COLO668 (cell line): Measurements from ENCODE around the gene CTSZ.
A peak's percentile ranks its signal among the peaks of the same experiment; 100 is the strongest.
"Not testable (repeated sequence)": the region's sequence is repeated elsewhere in the genome, so short reads cannot be mapped to it uniquely, and the experiment has no call there.

ENCODE experiments used
- DNase-seq: peaks from one replicate; lab custom pipeline; 2025; ENCODE audit not compliant: unreplicated experiment; lab: John Stamatoyannopoulos, UW

The CTSZ gene

GRCh38 chr20:59001068-59001448 is 6.0 kb downstream of the CTSZ start:
- DNase-seq, result no peak

- DNase-seq, result no peak
Observed at GRCh38 chr20:59000326-59000725, 6.7 kb downstream of the CTSZ start.

- DNase-seq, result no peak
Observed at GRCh38 chr20:58998656-58999055, 8.4 kb downstream of the CTSZ start.

GRCh38 chr20:58997141-58997770 is 9.8 kb downstream of the CTSZ start:
- no peak for DNase-seq

- DNase-seq, result peak; percentile 39
Observed at GRCh38 chr20:58996226-58996611, 10.8 kb downstream of the CTSZ start.

GRCh38 chr20:58995461-58996225 is 11.4 kb downstream of the CTSZ start:
- peak; percentile 50 for DNase-seq

- DNase-seq, result no peak
Observed at GRCh38 chr20:58994390-58995159, 12.5 kb downstream of the CTSZ start.

- DNase-seq, result peak; percentile 77
Observed at GRCh38 chr20:58993332-58994248, 13.5 kb downstream of the CTSZ start.

GRCh38 chr20:58992911-58993310 is 14.1 kb downstream of the CTSZ start:
- DNase-seq, result no peak

- no peak for DNase-seq
Observed at GRCh38 chr20:58991715-58992114, 15.3 kb downstream of the CTSZ start.

- no peak for DNase-seq
Observed at GRCh38 chr20:58990651-58991445, 16.2 kb downstream of the CTSZ start.

- no peak for DNase-seq
Observed at GRCh38 chr20:58989196-58989595, 17.9 kb downstream of the CTSZ start.

- no peak for DNase-seq
Observed at GRCh38 chr20:58988565-58988882, 18.5 kb downstream of the CTSZ start.

GRCh38 chr20:58987790-58988564 is 19.1 kb downstream of the CTSZ start:
- DNase-seq, result no peak

- no peak for DNase-seq
Observed at GRCh38 chr20:58986968-58987517, 20.0 kb downstream of the CTSZ start.

- no peak for DNase-seq
Observed at GRCh38 chr20:58986286-58986967, 20.6 kb downstream of the CTSZ start.

GRCh38 chr20:58985656-58986055 is 21.4 kb downstream of the CTSZ start:
- DNase-seq, result no peak

GRCh38 chr20:58984691-58985090 is 22.4 kb downstream of the CTSZ start:
- DNase-seq, result no peak

- not testable (repeated sequence) for DNase-seq
Observed at GRCh38 chr20:58983115-58983468, 24.0 kb downstream of the CTSZ start.
